ENCODE measurements around the gene GLRX3.

DNA sequence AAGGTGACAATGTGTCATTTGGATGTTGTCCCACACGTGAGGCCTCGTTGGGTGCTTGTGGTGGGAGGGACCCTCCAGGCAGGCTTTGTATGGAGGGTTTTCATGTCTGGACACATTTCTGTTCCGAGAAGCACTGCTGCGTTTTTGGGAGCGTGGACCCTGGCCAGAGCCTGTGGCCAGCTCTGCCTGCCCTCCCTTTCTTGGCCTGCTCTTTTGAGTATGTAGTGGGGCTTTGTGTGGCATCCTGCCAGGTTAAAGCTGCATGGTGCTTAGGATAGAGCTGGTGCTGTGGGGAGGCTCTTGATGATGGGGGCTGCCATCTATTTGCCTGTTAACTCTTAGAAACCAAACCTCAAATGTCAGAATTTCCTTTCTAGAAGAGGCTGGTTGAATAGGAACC is 45.7 kb downstream of the GLRX3 start:
- TF ChIP-seq, protein P1, sequence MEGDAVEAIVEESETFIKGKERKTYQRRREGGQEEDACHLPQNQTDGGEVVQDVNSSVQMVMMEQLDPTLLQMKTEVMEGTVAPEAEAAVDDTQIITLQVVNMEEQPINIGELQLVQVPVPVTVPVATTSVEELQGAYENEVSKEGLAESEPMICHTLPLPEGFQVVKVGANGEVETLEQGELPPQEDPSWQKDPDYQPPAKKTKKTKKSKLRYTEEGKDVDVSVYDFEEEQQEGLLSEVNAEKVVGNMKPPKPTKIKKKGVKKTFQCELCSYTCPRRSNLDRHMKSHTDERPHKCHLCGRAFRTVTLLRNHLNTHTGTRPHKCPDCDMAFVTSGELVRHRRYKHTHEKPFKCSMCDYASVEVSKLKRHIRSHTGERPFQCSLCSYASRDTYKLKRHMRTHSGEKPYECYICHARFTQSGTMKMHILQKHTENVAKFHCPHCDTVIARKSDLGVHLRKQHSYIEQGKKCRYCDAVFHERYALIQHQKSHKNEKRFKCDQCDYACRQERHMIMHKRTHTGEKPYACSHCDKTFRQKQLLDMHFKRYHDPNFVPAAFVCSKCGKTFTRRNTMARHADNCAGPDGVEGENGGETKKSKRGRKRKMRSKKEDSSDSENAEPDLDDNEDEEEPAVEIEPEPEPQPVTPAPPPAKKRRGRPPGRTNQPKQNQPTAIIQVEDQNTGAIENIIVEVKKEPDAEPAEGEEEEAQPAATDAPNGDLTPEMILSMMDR (IDR thresholded peaks at IDR 0.05; ENCODE audit: borderline replicate concordance, extremely low read depth, low read length, poor library complexity, severe bottlenecking): no peak
- no peak for TF ChIP-seq EZH2 (IDR thresholded peaks at IDR 0.05; ENCODE audit: borderline replicate concordance, low read depth, low read length, severe bottlenecking)
